HepG2 (cell line): Measurements from ENCODE around the gene OR1F1. TPM values are rescaled to one million over a fixed set of nuclear protein-coding genes. Genes with fewer than 3 reads are reported as not detected.

Experiments
- ADNP ChIP-seq: sonication (generic); formaldehyde crosslinking; IDR thresholded peaks from 2 replicates; pipeline ENCODE4 v1.4.0; 2020; ENCODE audit warnings: missing genetic modification reagents
- AGO2 ChIP-seq: fragments of 200-400 bp; formaldehyde crosslinking; optimal IDR thresholded peaks from 2 replicates; pipeline ENCODE3; 2017; ENCODE audit warnings: mild to moderate bottlenecking, low read depth, low read length, moderate library complexity
- ARNT ChIP-seq: fragments of 450-650 bp; IDR thresholded peaks from 2 replicates; pipeline ENCODE4 v1.6.1; 2017
- BRCA1 ChIP-seq: sonication (generic); formaldehyde crosslinking; IDR thresholded peaks from 2 replicates; pipeline ENCODE4 v1.4.0; 2020; ENCODE audit warnings: missing genetic modification reagents
- FOXP1 ChIP-seq, 2 experiments: fragments of 450-650 bp in 1 of 2; IDR thresholded peaks; 2 replicates each; pipeline ENCODE4 v1.6.1; 2017 to 2018; ENCODE audit warnings: antibody characterized with exemption in 1 of 2
- HOXD1 ChIP-seq: sonication (generic); formaldehyde crosslinking; IDR thresholded peaks from 2 replicates; pipeline ENCODE4 v1.5.0; 2020; ENCODE audit warnings: missing genetic modification reagents
- IRF9 ChIP-seq: sonication (generic); formaldehyde crosslinking; IDR thresholded peaks from 2 replicates; pipeline ENCODE4 v1.8.0; 2022; ENCODE audit warnings: missing genetic modification reagents, mild to moderate bottlenecking, borderline replicate concordance
- KLF15 ChIP-seq: sonication (generic); formaldehyde crosslinking; IDR thresholded peaks from 2 replicates; pipeline ENCODE4 v1.8.1; 2023; ENCODE audit warnings: borderline replicate concordance, mild to moderate bottlenecking, inconsistent platforms, missing genetic modification reagents, mixed read lengths
- MXD4 ChIP-seq: IDR thresholded peaks from 2 replicates; pipeline ENCODE4 v1.6.1; 2016; ENCODE audit warnings: mild to moderate bottlenecking, missing biosample characterization, missing genetic modification reagents
- POLR2G ChIP-seq: fragments of 200-400 bp; formaldehyde crosslinking; IDR thresholded peaks from 2 replicates; pipeline ENCODE4 v1.6.1; 2018; ENCODE audit warnings: mild to moderate bottlenecking, low read depth, low read length, moderate library complexity
- RBM22 ChIP-seq: fragments of 200-400 bp; formaldehyde crosslinking; optimal IDR thresholded peaks from 2 replicates; pipeline ENCODE3; 2017; ENCODE audit warnings: mild to moderate bottlenecking, low read length, moderate library complexity
- SKI ChIP-seq: fragments of 450-650 bp; IDR thresholded peaks from one replicate; pipeline ENCODE4 v1.6.1; 2018; ENCODE audit warnings: mild to moderate bottlenecking; ENCODE audit not compliant: partially characterized antibody
- THAP7 ChIP-seq: sonication (generic); formaldehyde crosslinking; IDR thresholded peaks from 2 replicates; pipeline ENCODE4 v1.8.1; 2023; ENCODE audit warnings: mild to moderate bottlenecking, missing genetic modification reagents
- ZNF30 ChIP-seq: sonication (generic); formaldehyde crosslinking; IDR thresholded peaks from 2 replicates; pipeline ENCODE4 v1.5.0; 2020; ENCODE audit warnings: mild to moderate bottlenecking, missing genetic modification reagents
- ZNF382 ChIP-seq: sonication (generic); formaldehyde crosslinking; IDR thresholded peaks from 2 replicates; pipeline ENCODE4 v1.5.0; 2020; ENCODE audit warnings: missing genetic modification reagents, mild to moderate bottlenecking, borderline replicate concordance
- ZNF414 ChIP-seq: sonication (generic); formaldehyde crosslinking; IDR thresholded peaks from 2 replicates; pipeline ENCODE4 v1.5.0; 2020; ENCODE audit warnings: missing genetic modification reagents
- ZNF572 ChIP-seq: sonication (generic); formaldehyde crosslinking; IDR thresholded peaks from 2 replicates; pipeline ENCODE4 v1.5.1; 2020; ENCODE audit warnings: mild to moderate bottlenecking, missing genetic modification reagents
- ZNF597 ChIP-seq: sonication (generic); formaldehyde crosslinking; IDR thresholded peaks from 2 replicates; pipeline ENCODE4 v1.5.0; 2020; ENCODE audit warnings: missing genetic modification reagents
- ZNF710 ChIP-seq: sonication (generic); formaldehyde crosslinking; IDR thresholded peaks from 2 replicates; pipeline ENCODE4 v1.5.0; 2020; ENCODE audit warnings: mild to moderate bottlenecking, missing genetic modification reagents, borderline replicate concordance
- polyA plus RNA-seq, 8 experiments: library from polyadenylated mRNA; depleted of rRNA in 3 of 8; stranded (reverse) in 7 of 8; unstranded in 1 of 8; fragments of >200 nt; fragmentation: Illumina TruSeq in 4 of 8; extraction: Trizol in 4 of 8; gene quantifications; 2 replicates each; pipeline versions ENCODE4 v1.2.1 to v1.2.3, GENCODE V29; 2011 to 2016; ENCODE audit warnings: low read depth in 4 of 8, missing spikeins in 1 of 8, mixed read lengths in 1 of 8; ENCODE audit not compliant: insufficient read depth in 1 of 8
- total RNA-seq, 5 experiments: library from RNA; depleted of rRNA; stranded (reverse); fragments of >200 nt; fragmentation: Illumina TruSeq; extraction: Trizol; gene quantifications; 2 replicates each; pipeline ENCODE4 v1.2.3, GENCODE V29; 2016; ENCODE audit warnings: low read depth in 1 of 5
- TF ChIP-seq, protein P1 (sequence below): sonication (generic); formaldehyde crosslinking; IDR thresholded peaks from 2 replicates; pipeline ENCODE4 v1.4.0; 2020; ENCODE audit warnings: missing genetic modification reagents
- TF ChIP-seq, protein P2 (sequence below): sonication (generic); formaldehyde crosslinking; IDR thresholded peaks from 2 replicates; pipeline ENCODE4 v1.4.0; 2020; ENCODE audit warnings: missing genetic modification reagents

Gene OR1F1
- total and polyA plus RNA-seq, 2 of the 13 experiments (the other 11 are each of a cell fraction or from before 2014, with no cell fraction given) = 0.90 TPM; not detected in 1

- TF ChIP-seq ZNF710 (CRISPR knock-in tag) (peak; percentile 37; the same call in 1 of the 2 replicates), RBM22 (no peak), ZNF30 (CRISPR knock-in tag) (no peak), FOXP1 (IDR thresholded peaks at IDR 0.05) (no peak), FOXP1 (CRISPR knock-in tag; IDR thresholded peaks at IDR 0.05) (no peak), AGO2 (no peak), HOXD1 (CRISPR knock-in tag) (no peak), IRF9 (CRISPR knock-in tag) (peak; percentile 56; the same call in 1 of the 2 replicates), ADNP (0 out of 2 replicates have a peak, but pooled peaks have one; percentile 21), ZNF382 (CRISPR knock-in tag) (no peak), KLF15 (no peak), SKI (no peak), ZNF572 (no peak), ARNT (no peak), BRCA1 (CRISPR knock-in tag) (no peak), MXD4 (CRISPR knock-in tag) (no peak), POLR2G (no peak), ZNF414 (CRISPR knock-in tag) (no peak), ZNF597 (CRISPR knock-in tag) (no peak), THAP7 (CRISPR knock-in tag) (no peak)
- TF ChIP-seq, protein P1, sequence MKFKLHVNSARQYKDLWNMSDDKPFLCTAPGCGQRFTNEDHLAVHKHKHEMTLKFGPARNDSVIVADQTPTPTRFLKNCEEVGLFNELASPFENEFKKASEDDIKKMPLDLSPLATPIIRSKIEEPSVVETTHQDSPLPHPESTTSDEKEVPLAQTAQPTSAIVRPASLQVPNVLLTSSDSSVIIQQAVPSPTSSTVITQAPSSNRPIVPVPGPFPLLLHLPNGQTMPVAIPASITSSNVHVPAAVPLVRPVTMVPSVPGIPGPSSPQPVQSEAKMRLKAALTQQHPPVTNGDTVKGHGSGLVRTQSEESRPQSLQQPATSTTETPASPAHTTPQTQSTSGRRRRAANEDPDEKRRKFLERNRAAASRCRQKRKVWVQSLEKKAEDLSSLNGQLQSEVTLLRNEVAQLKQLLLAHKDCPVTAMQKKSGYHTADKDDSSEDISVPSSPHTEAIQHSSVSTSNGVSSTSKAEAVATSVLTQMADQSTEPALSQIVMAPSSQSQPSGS (CRISPR knock-in tag) = no peak
- TF ChIP-seq, protein P2, sequence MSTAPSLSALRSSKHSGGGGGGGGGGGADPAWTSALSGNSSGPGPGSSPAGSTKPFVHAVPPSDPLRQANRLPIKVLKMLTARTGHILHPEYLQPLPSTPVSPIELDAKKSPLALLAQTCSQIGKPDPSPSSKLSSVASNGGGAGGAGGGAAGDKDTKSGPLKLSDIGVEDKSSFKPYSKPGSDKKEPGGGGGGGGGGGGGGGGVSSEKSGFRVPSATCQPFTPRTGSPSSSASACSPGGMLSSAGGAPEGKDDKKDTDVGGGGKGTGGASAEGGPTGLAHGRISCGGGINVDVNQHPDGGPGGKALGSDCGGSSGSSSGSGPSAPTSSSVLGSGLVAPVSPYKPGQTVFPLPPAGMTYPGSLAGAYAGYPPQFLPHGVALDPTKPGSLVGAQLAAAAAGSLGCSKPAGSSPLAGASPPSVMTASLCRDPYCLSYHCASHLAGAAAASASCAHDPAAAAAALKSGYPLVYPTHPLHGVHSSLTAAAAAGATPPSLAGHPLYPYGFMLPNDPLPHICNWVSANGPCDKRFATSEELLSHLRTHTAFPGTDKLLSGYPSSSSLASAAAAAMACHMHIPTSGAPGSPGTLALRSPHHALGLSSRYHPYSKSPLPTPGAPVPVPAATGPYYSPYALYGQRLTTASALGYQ (CRISPR knock-in tag) = no peak
Observed at GRCh38 chr16:3171855-3172593, 16.0 kb upstream of the OR1F1 start (continued).
